Activated T-helper 17 cell treated with anti-CD3 and anti-CD28 coated beads, Interleukin-2, amount 50 U/mL, for 72 hours (primary cell): ENCODE data around the gene ATP5ME. TPM values are rescaled to one million over a fixed set of nuclear protein-coding genes. Genes with fewer than 3 reads are reported as not detected.
"Not testable (repeated sequence)": the region's sequence is repeated elsewhere in the genome, so short reads cannot be mapped to it uniquely, and the experiment has no call there.

Experiments used
- ATAC-seq: fragments of 150-1000 bp; cut with Tn5 transposase; replicated peaks from 2 replicates; pipeline ENCODE4 v1.10.0; 2021; ENCODE audit warnings: mild to moderate bottlenecking, moderate library complexity
- H3K27ac Mint-ChIP-seq: one replicate; pipeline ENCODE4 v1.8.0; 2022; ENCODE audit warnings: mixed read lengths
- H3K27me3 Mint-ChIP-seq: one replicate; pipeline ENCODE4 v1.8.0; 2022; ENCODE audit warnings: mixed read lengths
- H3K36me3 Mint-ChIP-seq: one replicate; pipeline ENCODE4 v1.8.0; 2022; ENCODE audit warnings: low read depth, mild to moderate bottlenecking, mixed read lengths
- H3K4me1 Mint-ChIP-seq: one replicate; pipeline ENCODE4 v1.8.0; 2022; ENCODE audit warnings: mixed read lengths
- H3K4me3 Mint-ChIP-seq: one replicate; pipeline ENCODE4 v1.8.0; 2022; ENCODE audit warnings: mild to moderate bottlenecking, mixed read lengths
- H3K9me3 Mint-ChIP-seq: one replicate; pipeline ENCODE4 v1.8.0; 2022; ENCODE audit warnings: mixed read lengths
- total RNA-seq, 2 donors: library from RNA; stranded (reverse); gene quantifications; one replicate each; pipeline ENCODE4 v1.2.3, GENCODE V29; 2022

The ATP5ME gene
- total RNA-seq, 2 donors from 2014 or later = 96.5 to 210 TPM

GRCh38 chr4:673349-674091 lies 556 bp downstream of the ATP5ME start:
- Mint-ChIP-seq H3K9me3 (no peaks in the 10 kb centered on the region), H3K27ac (peak overlapping the region; percentile 75), H3K27me3 (no peaks in the 10 kb centered on the region), H3K4me3 (peak overlapping the region; percentile 76), H3K36me3 (peaks cover 40% of the 10 kb centered on the region), H3K4me1 (peaks cover 4% of the 10 kb centered on the region)
- ATAC-seq = no peak

- ATAC-seq = no peak
- Mint-ChIP-seq H3K36me3 (peaks cover 40% of the 10 kb centered on the region), H3K4me3 (peak overlapping the region; percentile 23)
Observed at GRCh38 chr4:671769-672168, 2.3 kb downstream of the ATP5ME start.

GRCh38 chr4:669806-670559 lies 4.1 kb downstream of the ATP5ME start:
- not testable (repeated sequence) for H3K27me3 Mint-ChIP-seq, H3K27ac Mint-ChIP-seq, H3K4me3 Mint-ChIP-seq, ATAC-seq, H3K9me3 Mint-ChIP-seq, H3K4me1 Mint-ChIP-seq
- H3K36me3 Mint-ChIP-seq = peaks cover 40% of the 10 kb centered on the region

More at GRCh38 chr4:671769-672168, 2.3 kb downstream of the ATP5ME start:
- Mint-ChIP-seq H3K27ac (no peak overlapping the region), H3K9me3 (no peaks in the 10 kb centered on the region), H3K4me1 (peaks cover 4% of the 10 kb centered on the region), H3K27me3 (no peaks in the 10 kb centered on the region)

GRCh38 chr4:668219-668618 lies 5.9 kb downstream of the ATP5ME start:
- not testable (repeated sequence) for H3K27ac Mint-ChIP-seq, ATAC-seq, H3K4me1 Mint-ChIP-seq, H3K9me3 Mint-ChIP-seq, H3K4me3 Mint-ChIP-seq, H3K27me3 Mint-ChIP-seq
- peaks cover 28% of the 10 kb centered on the region for H3K36me3 Mint-ChIP-seq

GRCh38 chr4:667545-667925 lies 6.5 kb downstream of the ATP5ME start:
- no peak overlapping the region for H3K27ac Mint-ChIP-seq
- peaks cover 21% of the 10 kb centered on the region for H3K36me3 Mint-ChIP-seq
- H3K9me3 Mint-ChIP-seq = no peaks in the 10 kb centered on the region
- ATAC-seq = no peak
- H3K4me3 Mint-ChIP-seq = no peak overlapping the region
- no peaks in the 10 kb centered on the region for H3K4me1 Mint-ChIP-seq
- no peaks in the 10 kb centered on the region for H3K27me3 Mint-ChIP-seq

- Mint-ChIP-seq H3K27me3 (no peaks in the 10 kb centered on the region), H3K9me3 (no peaks in the 10 kb centered on the region), H3K36me3 (peaks cover 16% of the 10 kb centered on the region), H3K27ac (no peak overlapping the region), H3K4me1 (no peaks in the 10 kb centered on the region), H3K4me3 (no peak overlapping the region)
- no peak for ATAC-seq
Observed at GRCh38 chr4:666822-667544, 7.1 kb downstream of the ATP5ME start.

- H3K27me3 Mint-ChIP-seq = no peaks in the 10 kb centered on the region
- no peaks in the 10 kb centered on the region for H3K4me1 Mint-ChIP-seq
- no peak overlapping the region for H3K4me3 Mint-ChIP-seq
- H3K9me3 Mint-ChIP-seq = no peaks in the 10 kb centered on the region
- H3K27ac Mint-ChIP-seq = no peak overlapping the region
- H3K36me3 Mint-ChIP-seq = peaks cover 10% of the 10 kb centered on the region
- no peak for ATAC-seq
Observed at GRCh38 chr4:666436-666810, 7.7 kb downstream of the ATP5ME start.

- ATAC-seq = no peak
- H3K27ac Mint-ChIP-seq = no peak overlapping the region
- no peaks in the 10 kb centered on the region for H3K27me3 Mint-ChIP-seq
- H3K4me3 Mint-ChIP-seq = peak overlapping the region; percentile 12
- H3K36me3 Mint-ChIP-seq = peaks cover 5% of the 10 kb centered on the region
- no peaks in the 10 kb centered on the region for H3K4me1 Mint-ChIP-seq
- no peaks in the 10 kb centered on the region for H3K9me3 Mint-ChIP-seq
Observed at GRCh38 chr4:665751-666435, 8.2 kb downstream of the ATP5ME start.

GRCh38 chr4:665381-665750 lies 8.7 kb downstream of the ATP5ME start:
- Mint-ChIP-seq H3K4me1 (no peaks in the 10 kb centered on the region), H3K9me3 (no peaks in the 10 kb centered on the region), H3K36me3 (no peaks in the 10 kb centered on the region), H3K27me3 (no peaks in the 10 kb centered on the region), H3K4me3 (peak overlapping the region; percentile 12), H3K27ac (no peak overlapping the region)
- no peak for ATAC-seq

- no peak for ATAC-seq
- no peaks in the 10 kb centered on the region for H3K27me3 Mint-ChIP-seq
- H3K36me3 Mint-ChIP-seq = no peaks in the 10 kb centered on the region
- no peaks in the 10 kb centered on the region for H3K4me1 Mint-ChIP-seq
- peak overlapping the region; percentile 79 for H3K4me3 Mint-ChIP-seq
- no peaks in the 10 kb centered on the region for H3K9me3 Mint-ChIP-seq
- H3K27ac Mint-ChIP-seq = peak overlapping the region; percentile 78
Observed at GRCh38 chr4:664713-665231, 9.3 kb downstream of the ATP5ME start.

- Mint-ChIP-seq H3K27me3 (no peaks in the 10 kb centered on the region), H3K27ac (peak overlapping the region; percentile 84), H3K36me3 (no peaks in the 10 kb centered on the region), H3K4me3 (peak overlapping the region; percentile 79), H3K4me1 (no peaks in the 10 kb centered on the region), H3K9me3 (no peaks in the 10 kb centered on the region)
- ATAC-seq = peak; percentile 79
Observed at GRCh38 chr4:663438-664428, 10.3 kb downstream of the ATP5ME start.

GRCh38 chr4:663046-663437 lies 11.0 kb downstream of the ATP5ME start:
- no peaks in the 10 kb centered on the region for H3K36me3 Mint-ChIP-seq
- no peaks in the 10 kb centered on the region for H3K9me3 Mint-ChIP-seq
- peak; percentile 20 for ATAC-seq
- H3K4me1 Mint-ChIP-seq = no peaks in the 10 kb centered on the region
- peak overlapping the region; percentile 84 for H3K27ac Mint-ChIP-seq
- no peaks in the 10 kb centered on the region for H3K27me3 Mint-ChIP-seq
- H3K4me3 Mint-ChIP-seq = peak overlapping the region; percentile 79
